Stimulated activated CD8-positive, alpha-beta memory T cell treated with anti-CD3 and anti-CD28 coated beads, Interleukin-2, amount 100 ng/mL, for 48 hours (primary cell): ENCODE data around the gene MGA.

Experiments used
- DNase-seq, 2 donors: peaks; one replicate each; pipeline ENCODE4 v3.0.0-alpha.2; 2020; ENCODE audit warnings: low read depth in 2 of 2

Gene MGA

DNA sequence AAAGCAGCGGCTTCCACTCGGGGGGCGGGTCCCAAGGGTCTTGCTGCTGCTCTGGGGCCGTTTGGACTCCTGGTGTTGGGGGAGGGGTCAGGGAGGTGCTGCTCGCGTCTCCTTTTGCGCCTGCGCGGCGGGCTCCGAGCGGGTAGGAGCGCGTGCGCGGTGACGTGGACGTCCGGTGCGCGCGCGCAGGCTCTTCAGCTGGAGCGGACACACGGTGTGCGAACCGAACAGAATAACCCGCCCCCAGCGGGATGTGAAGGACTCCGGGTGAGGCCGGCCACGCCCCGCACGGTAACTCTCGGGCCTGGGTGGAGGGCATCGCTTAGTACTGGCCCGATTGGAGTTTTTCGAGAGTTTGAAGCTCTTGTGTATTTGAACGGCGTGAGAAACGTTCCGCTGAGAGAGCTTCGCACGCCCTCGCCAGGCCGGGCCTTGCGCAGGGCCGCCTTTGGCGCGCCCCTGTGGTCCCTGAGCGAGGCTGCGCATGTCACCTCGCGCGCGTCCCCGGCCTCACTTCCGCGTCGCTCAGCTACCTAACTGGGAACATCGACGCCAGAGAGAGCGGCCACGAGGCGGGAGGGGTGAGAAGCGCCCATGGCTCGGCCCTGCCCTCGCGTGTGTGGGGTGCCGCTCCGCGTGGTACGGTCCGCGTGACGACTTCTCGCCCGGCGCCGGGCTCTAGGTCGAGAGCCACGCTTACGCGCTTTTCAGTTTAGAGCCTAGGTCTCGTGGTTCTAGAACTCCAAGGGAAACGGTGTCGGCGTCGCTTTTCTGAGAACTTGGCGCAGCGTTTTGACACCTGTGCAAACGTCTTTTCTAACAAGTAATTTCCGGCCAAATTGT, at the start of gene MGA:
Gene MGA, plus strand, starts transcription at position 171 of the 843 bp plus-strand sequence.
- DNase-seq: peak; percentile 81 to 84

DNA sequence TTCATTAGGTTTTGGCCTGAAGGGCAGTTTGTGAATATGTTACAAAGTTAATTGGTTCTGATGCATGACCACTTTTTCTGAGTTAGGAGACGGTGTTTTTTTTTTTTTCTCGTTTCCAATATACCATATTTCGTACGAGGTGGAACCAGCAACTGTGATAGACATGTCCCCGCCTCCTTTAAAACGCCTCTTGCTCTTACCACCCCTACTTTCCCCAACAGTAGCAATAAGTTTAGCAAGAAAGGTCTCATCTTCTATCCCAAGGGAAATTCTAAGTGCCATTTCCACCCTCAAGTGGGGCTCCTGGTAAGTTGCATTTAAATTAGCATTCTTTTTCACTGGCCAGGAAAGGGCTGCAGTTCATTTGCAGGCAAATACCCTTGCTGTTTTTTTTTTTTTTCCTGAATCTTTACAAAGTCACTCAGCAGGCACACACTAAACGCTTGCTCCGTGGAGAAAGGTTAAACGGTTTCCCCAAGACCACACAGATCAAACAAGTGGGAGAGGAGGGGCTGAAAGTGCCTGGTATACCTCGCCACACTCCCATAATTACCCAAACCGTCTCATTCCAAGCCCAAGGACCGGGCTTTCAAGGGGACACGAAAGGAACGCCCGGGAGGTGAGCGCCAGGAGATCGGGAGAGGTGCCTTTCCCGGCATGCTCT, 39.5 kb upstream of the MGA start:
- no peak for DNase-seq

DNA sequence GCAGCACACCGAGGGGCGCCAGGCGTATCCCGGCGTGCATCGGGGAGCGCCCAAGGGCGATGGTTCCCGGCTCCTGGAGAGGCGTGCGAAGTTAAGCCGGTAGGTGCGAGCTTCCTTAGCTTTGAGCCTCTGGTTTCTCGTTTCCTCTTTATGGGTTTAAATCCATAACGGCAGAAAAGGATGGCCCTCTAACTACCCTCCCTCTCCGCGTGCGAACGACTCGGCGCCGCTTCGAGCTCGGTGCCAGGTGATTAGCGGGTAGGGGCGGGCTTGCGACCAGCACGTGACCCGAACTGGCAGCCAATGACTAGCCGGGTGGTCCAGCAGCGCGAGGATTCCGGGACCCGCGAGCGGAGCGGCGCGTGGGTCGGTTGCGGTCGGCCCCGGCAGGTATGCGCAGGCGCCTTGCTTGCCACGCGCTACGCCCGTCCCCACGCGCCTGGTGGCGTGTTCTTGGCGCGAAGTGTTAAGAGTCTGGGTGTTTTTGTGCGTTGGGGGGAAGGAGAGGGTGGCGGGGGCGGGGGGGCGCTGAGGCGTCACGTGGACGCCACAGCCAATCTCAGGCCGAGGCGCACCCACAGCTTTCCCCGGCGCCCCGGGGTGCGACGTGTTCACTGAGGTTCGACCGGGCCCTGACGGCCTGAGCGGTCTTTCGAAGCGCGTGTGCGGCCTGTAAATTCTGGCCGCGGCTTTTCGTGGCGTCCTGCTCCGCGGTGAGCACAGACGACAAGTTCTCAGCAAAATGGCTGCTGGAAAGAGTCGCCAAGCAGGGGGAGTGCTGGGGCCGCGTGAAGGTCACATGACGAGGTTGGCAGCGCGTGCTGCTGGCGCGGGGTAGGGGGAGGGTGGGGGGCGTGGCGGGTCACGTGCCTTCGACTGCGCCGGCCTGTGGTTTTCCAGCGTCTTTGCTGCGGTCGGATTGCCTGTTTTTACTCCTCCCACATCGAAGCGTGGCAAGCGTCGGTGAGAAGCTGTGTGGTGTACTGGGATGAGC, 38.7 kb upstream of the MGA start:
- peak; percentile 59 to 76 for DNase-seq

DNA sequence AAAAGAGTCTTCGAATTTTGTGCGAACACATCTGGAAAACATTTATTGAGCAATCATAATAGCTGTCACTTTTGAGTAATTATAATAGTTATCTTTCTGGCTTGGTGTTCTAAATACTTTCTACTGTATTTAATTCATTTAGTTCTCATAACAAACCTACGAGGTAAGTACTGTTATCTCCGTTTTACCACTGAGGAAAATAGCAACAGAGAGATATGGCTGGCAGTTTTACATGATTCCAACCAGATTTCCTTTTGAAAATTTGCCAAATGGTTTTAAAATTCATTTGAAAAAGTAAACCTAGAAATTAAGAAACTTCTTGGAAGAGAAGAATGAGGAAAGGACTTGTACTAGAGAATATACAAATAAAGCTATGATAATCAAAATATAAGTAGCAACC, 37.3 kb upstream of the MGA start:
- no peak for DNase-seq

DNA sequence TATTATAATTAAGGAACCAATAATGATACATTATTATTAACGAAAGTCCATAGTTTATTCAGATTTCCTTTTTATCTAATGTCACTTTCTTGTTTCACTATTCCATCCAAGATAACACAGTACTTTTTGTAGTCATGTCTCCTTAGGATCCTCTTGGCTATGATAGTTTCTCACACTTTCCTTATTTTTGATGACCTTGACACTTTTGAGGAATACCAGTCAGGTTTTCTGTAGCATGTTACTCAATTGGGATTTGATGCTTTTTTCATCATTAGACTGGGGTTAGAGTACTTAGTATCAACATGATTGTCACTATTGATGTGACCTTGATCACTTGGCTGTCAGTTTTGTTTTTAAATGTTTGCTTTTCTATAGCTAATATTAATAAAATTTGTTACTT, 33.0 kb upstream of the MGA start:
- DNase-seq: no peak

DNA sequence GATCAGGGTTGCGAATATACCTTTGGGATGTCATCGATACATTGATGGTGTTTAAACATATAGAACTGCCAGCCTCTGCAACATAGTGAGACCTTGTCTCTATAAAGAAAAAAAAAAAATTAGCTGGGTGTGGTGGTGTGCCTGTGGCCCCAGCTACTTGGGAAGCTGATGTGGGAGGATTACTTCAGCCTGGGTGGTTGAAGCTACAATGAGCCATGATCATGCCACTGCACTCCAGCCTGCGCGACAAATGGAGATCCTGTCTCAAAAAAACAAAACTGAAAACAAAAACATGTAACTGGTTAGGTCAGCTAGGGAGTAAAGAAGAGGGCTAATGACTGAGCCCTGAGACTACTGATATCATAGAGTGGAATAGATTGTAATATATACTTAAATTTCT, 30.7 kb upstream of the MGA start:
- DNase-seq: no peak

DNA sequence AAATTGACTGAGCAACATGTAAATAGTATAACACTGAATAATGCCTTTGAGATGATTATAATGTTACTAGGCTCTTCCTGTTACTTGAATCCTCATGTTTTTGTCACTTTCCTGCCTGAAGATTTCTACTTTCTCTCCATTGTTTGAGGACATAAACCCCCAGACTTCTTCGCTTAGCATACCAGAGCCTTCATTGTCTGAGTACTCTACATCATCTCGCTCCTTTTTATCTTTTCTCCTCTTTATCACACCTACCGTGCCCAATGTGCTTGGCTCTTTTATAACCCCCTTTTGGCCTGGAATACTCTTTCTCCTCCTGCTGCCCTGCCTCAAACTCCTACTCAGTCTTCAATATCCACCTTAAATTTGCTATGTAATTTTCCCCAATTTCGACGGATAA, 30.3 kb upstream of the MGA start:
- DNase-seq: no peak

DNA sequence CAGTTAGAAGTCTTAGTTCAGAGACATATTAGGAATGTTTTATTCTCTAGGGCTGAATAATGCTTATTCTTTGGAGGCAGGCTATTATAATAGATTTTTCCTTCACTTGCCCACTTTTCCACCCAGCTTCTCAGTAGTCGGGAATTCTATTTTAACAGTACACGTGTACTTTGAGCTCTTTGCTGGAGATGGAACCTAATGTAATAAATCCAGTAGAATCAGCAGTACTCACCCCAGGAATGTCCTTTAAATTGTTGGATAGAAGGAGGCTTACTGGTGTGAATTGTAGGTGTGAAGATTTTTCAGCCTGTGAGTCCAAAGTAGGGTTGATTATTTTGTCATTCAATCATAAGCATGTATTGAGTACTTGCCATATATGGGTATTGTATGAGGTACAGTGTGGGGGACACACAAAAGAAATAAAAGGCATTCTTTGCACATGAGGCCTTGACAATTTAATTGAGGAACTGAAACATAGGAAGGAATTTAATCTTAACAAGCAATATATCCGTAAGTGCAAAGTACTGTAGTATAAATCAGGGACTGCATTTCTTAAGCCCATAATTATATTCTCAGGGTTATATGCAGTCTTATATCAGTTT, 29.5 kb upstream of the MGA start:
- no peak for DNase-seq

DNA sequence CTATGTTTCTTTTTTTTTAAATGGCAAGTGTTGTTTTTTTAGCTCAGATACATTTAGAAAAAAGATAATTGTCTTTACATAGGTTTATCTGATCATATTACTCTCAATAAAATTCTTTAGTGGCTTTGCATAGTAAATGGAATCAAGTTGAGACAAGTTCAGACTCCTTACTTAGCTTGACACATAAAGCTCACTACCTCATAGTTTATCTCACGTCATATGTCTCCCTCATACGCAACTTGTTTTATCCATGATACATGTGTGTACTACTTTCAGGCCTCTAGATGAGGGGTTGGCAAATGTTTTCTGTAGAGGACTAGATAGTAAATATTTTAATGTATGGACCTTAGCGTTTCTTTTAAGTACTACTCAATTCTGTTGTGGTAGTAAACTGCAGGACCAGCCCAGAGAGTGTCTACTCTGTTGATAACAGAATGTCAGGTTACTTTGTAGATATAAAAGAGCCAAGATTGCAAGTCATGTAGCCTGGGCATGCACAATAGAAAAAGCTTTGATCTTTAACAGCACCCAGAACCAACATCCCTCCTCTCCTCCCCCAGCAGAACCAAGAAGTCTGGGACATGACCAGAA, 28.2 kb upstream of the MGA start:
- no peak for DNase-seq

DNA sequence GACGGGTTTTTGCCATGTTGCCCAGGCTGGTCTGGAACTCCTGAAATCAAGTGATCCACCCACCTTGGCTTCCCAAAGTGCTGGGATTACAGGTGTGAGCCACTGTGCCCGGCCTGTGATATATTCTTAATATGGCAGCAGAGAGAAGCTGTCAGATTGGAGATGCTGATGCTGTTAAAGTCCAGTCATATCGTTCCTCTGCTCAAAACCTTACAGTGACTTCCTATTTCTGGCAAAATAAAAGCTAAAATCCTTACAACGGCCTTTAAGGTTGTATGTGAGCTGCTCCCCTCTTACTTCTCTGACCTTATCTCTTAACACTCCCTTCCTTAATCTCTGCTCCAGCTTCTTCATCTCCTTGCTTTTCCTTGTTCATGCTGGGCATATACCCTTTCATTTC, 26.6 kb upstream of the MGA start:
- DNase-seq: no peak

DNA sequence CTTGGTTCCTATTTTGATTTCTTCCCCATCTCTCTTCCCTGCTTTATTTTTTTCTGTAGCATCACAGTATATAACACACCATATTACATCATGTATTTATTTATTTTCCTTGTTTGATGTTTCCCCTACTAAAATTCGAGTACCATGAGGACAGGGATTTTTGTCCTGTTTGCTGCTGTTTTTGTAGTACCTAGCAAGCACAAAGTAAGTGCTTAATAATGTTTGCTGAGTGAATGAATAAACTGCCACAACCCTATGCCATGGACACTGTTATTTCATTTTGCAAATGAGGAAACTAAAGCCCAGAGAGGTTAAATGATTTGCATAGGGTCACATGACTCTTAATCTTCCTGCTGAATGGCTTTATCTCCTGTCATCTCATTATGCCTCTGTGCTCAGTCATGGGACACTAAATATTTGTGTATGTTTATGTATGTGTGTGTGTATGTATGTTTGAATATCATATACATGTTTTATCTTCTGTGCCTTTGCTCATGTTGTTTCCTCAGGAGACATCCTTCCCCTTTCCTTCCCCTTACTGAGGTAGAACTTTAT, 26.1 kb upstream of the MGA start:
- DNase-seq: no peak

DNA sequence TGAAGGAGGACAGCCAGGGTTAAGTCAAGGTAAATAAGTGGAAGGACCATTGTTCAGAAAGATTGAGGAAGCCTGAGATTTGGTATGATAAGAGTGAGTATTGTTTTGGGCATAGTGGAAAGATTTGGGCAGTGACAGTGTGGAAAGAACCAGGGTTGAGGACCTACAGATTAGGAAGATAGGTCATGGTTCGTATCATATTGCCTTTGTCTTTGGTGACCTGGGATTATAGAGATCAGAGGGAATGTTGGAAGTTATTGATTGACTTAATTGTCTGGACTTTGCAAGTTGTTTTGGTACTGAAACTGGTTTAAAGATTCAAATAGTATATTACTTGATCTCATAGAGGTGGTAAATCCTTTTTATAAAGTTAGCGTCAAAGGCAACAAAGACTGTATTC, 23.1 kb upstream of the MGA start:
- DNase-seq: no peak

DNA sequence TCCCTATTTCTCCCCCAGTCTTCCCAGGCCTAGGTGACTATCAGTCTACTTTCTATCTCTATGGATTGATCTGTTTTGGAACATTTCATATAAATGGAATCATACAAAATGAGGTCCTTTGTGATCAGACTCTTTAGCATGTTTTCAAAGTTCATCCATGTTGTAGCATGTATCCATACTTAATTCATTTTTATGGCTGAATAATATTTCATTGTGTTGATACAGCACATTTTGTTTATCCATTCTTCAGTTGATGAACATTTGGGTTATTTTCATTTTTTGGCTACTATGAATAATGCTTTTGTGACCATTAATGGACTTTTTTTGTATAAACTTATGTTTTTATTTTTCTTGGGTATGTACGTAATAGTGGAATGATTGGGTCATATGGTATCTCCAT, 19.2 kb upstream of the MGA start:
- no peak for DNase-seq

DNA sequence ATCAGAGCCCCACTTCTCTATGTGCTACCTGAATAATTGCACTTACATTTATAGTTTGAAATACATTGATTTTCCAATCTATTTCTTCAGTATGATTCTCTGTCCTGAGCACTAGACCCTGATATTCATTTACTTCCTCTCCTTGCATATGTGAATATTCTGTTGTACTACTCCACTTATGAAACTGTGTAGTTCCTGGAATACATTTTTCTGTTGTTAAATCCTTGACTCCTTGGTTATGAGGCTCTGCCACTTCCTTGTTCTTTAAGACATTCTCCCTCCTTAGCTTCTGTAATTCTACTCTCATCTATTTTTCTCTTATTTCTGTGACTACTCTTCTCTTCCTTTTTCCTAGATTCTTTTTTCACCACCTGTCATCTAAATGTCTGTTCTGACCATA, 12.9 kb upstream of the MGA start:
- DNase-seq: no peak

DNA sequence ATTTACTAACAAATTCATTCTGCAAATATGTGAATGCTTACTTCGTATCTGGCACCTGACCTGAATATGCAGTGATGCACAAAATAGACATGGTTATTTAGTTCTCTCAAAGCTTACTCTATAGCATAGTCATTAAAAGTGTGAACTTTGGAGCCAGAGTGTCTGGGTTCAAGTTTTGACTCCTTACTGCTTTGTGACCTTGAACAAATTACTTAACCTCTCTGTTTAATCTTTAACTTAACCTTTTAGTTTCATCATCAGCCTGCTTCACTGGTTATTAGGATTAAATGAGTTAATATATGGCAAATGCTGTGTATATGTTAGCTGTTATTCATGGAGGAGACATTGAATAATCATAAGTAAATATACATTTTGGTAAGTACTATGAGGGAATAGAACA, 12.1 kb upstream of the MGA start:
- no peak for DNase-seq

DNA sequence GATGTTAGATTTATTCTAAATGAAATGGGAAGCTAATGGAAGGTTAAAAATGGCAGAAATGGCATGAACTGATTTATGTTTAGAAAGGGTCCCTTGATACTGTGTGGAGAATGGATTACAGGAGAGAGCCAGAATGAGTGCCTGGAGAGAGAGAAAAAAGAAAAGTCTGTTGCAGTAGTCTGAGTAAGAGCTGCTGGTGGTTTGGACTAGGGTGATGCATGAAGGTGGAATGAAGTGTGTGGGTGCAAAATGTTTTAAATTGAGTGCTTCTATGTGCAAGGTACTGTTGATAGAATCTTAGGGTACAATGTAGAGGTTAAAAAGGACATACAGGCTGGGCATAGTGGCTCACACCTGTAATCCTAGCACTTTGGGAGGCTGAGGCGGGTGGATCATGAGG, 11.4 kb upstream of the MGA start:
- no peak for DNase-seq

DNA sequence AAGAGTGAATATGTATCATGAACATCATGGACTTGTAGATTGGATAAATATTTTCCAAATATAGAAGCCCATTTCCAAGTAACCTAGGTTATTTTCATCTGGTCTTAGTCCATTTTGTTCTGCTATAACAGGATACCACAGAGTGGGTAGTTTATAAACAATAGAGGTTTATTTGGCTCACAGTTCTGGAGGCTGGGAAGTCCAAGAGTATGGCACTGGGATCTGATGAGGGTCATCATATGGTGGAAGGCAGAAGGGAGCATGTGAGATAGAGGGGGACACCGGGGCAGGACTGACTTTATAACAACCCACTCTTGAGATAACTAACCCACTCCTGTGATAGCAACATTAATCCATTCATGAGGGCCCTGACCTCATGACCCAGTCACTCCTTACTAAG, 9.4 kb upstream of the MGA start:
- DNase-seq: no peak

DNA sequence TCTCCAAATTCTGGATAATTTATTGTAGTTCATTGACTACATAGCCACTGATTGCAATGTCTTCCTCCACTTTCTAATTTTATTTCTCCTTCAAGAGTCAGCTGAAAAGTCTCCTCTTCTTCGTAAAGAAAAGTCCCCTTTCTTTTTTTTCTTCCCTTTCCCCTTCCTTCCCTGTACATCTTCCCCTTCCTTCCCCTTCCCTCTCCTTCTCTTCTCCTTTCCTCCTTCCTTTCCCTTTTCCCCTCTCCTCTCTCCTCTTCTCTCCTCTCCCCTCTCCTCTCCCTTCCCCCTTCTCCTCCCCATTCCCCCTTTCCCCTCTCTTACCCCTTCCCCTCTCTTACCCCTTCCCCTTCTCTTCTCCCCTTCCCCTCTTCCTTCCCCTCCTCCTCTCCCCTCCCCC, 8.8 kb upstream of the MGA start:
- DNase-seq: no peak

DNA sequence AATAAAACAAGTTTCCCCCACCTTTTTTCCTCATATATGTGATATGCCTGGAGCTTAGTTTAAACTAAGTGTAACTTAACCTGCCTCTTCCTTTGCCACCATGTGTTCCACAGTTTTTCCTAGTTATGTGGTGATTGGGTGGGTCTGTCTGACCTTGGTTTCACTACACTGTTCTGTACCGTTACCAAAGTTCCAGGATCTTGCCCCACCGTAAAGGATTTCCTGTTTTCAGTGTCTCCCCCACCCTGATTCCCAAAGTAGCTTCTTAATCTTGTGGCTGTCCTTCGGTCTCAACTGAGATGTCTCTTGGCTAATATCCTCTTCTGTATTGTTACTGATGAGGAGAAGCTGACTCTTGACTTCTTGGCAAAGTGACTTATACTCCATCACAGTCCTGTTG, 6.4 kb upstream of the MGA start:
- no peak for DNase-seq

DNA sequence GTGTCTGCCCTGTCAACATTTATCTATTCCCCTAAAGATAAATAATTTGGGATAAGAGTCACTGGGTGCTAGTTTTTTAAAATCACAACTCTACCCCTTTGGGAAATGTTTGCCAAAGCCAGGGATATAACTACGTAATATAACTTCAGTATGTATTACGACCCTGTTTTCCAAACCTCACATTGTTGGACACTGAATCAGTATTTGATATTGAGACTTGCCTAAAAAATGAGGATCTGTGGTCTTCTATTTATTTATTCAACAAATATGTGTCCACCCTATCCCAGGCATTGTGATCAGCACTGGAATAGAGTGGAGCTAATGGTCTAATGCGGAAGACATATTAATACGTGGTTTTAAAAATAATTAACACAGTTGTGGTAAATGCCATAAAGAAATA, 4.5 kb upstream of the MGA start:
- DNase-seq: no peak

DNA sequence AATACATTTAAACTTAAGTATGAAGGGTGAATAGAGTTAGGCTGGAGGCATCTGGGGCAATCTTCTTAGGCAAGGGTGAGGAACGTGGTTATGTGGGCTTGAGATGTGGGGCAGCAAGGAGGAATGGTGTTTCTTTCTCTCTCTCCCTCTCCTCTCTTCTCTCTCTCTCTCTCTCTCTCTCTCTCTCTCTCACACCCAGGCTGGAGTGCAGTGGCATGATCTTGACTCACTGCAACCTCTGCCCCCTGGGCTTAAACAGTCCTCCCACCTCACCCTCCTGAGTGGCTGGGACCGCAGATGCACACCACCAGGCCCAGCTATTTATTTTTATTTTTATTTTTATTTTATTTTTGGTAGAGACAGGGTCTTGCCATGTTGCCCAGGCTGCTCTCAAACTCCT, 4.0 kb upstream of the MGA start:
- no peak for DNase-seq
